GM12878 (cell line): Measurements from ENCODE around the gene RAB34. TPM values are rescaled to one million over a fixed set of nuclear protein-coding genes. Genes with fewer than 3 reads are reported as not detected.

ENCODE experiments used
- CHD2 ChIP-seq: IDR thresholded peaks from 2 replicates; pipeline ENCODE4 v1.6.1; 2011; ENCODE audit warnings: low read depth, low read length, improper control_type of control experiment, borderline replicate concordance
- GATAD2B ChIP-seq: fragments of 450-650 bp; conservative IDR thresholded peaks from 2 replicates; pipeline ENCODE4 v1.6.1; 2017; ENCODE audit warnings: low read depth, mild to moderate bottlenecking, moderate library complexity
- JUND ChIP-seq: IDR thresholded peaks from 2 replicates; pipeline ENCODE4 v1.6.1; 2012; ENCODE audit warnings: low read depth, mild to moderate bottlenecking, low read length, improper control_type of control experiment, moderate library complexity
- KDM1A ChIP-seq: fragments of 200-600 bp; sonication (generic); IDR thresholded peaks from 2 replicates; pipeline ENCODE4 v1.6.1; 2016; ENCODE audit warnings: borderline replicate concordance
- LARP7 ChIP-seq: fragments of 450-650 bp; IDR thresholded peaks from 2 replicates; pipeline ENCODE4 v1.6.1; 2017; ENCODE audit warnings: mild to moderate bottlenecking
- TCF12 ChIP-seq: IDR thresholded peaks from 2 replicates; pipeline ENCODE4 v1.6.1; 2011; ENCODE audit warnings: low read depth, mild to moderate bottlenecking, low read length
- polyA plus RNA-seq, 11 experiments: library from polyadenylated mRNA; depleted of rRNA in 4 of 11; unstranded in 6 of 11; stranded (reverse) in 5 of 11; fragments of >200 nt; fragmentation: Nextera tagmentation in 4 of 11; fragmentation: Illumina TruSeq in 1 of 11; extraction: Ambion mirVana in 4 of 11; extraction: Trizol in 1 of 11; gene quantifications; 1 replicate in 1 of 11; 2 replicates in 10 of 11; pipeline versions ENCODE4 v1.2.1 to v1.2.3, GENCODE V29; 2011 to 2016; ENCODE audit warnings: inconsistent platforms in 2 of 11, missing spikeins in 2 of 11, low read depth in 1 of 11
- total RNA-seq, 4 experiments: library from RNA; depleted of rRNA in 3 of 4; stranded (reverse); fragments of >200 nt in 3 of 4; fragmentation: Illumina TruSeq in 1 of 4; extraction: Trizol in 1 of 4; gene quantifications; 2 replicates each; pipeline versions ENCODE4 v1.2.1 to v1.2.3, GENCODE V29; 2013 to 2021
- TF ChIP-seq, protein P1 (sequence below): fragments of 450-650 bp; IDR thresholded peaks from 2 replicates; pipeline ENCODE4 v1.6.1; 2016; ENCODE audit warnings: mild to moderate bottlenecking
- TF ChIP-seq, protein P2 (sequence below): fragments of 450-650 bp; conservative IDR thresholded peaks from 2 replicates; pipeline ENCODE4 v1.6.1; 2017; ENCODE audit warnings: mild to moderate bottlenecking, moderate library complexity
- TF ChIP-seq, protein P3 (sequence below): fragments of 450-650 bp; IDR thresholded peaks from 2 replicates; pipeline ENCODE4 v1.6.1; 2017; ENCODE audit warnings: mild to moderate bottlenecking, moderate library complexity
- TF ChIP-seq, protein P4 (sequence below): IDR thresholded peaks from 2 replicates; pipeline ENCODE4 v1.6.1; 2012; ENCODE audit warnings: low read depth, low read length, improper control_type of control experiment
- TF ChIP-seq, protein P5 (sequence below): fragments of 450-650 bp; formaldehyde crosslinking; IDR thresholded peaks from 2 replicates; pipeline ENCODE4 v1.5.0; 2022; ENCODE audit warnings: mild to moderate bottlenecking, missing genetic modification characterization
- TF ChIP-seq, protein P6 (sequence below): IDR thresholded peaks from 2 replicates; pipeline ENCODE4 v1.6.1; 2012; ENCODE audit warnings: low read length, inconsistent platforms
- TF ChIP-seq, protein P7 (sequence below): IDR thresholded peaks from 2 replicates; pipeline ENCODE4 v1.6.1; 2011; ENCODE audit warnings: borderline replicate concordance, low read depth, mild to moderate bottlenecking, moderate library complexity, mixed read lengths, low read length; ENCODE audit not compliant: insufficient read depth; ENCODE audit errors: extremely low read length

RAB34 gene
- total and polyA plus RNA-seq, 10 of the 15 experiments (the other 5 are each of a cell fraction or from before 2014, with no cell fraction given): 0.37 to 46.4 (median 32.8) TPM

DNA sequence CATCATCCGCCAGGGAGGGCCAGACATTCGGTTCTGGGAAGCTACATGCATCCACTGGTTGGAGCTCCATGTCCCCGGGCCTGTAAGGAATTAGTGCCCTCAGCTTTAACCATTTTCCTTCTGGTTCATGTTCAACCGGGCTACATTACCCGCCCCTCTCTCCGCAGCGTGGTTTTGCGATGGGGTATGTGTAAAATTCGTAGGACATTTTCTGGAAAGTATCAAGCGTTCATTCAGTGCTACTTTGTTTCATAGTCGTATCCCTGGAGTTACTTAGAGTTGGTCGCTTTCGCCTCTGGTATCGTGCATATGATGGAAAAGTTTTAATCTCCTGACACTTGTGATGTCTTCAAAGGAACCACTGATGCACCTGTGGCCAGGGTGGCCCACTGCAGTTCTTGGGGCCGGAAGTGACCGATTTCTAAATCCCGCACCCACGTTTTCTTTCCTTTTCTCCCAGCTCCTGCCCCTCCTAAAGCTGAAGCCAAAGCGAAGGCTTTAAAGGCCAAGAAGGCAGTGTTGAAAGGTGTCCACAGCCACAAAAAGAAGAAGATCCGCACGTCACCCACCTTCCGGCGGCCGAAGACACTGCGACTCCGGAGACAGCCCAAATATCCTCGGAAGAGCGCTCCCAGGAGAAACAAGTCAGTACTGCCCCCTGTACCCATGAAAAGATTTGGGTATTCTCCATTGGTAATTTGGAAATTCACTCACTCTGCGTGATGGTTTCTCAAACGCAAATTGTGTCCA, 2.8 kb upstream of the RAB34 start (continued):
- TF ChIP-seq, protein P1, sequence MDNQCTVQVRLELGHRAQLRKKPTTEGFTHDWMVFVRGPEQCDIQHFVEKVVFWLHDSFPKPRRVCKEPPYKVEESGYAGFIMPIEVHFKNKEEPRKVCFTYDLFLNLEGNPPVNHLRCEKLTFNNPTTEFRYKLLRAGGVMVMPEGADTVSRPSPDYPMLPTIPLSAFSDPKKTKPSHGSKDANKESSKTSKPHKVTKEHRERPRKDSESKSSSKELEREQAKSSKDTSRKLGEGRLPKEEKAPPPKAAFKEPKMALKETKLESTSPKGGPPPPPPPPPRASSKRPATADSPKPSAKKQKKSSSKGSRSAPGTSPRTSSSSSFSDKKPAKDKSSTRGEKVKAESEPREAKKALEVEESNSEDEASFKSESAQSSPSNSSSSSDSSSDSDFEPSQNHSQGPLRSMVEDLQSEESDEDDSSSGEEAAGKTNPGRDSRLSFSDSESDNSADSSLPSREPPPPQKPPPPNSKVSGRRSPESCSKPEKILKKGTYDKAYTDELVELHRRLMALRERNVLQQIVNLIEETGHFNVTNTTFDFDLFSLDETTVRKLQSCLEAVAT: peak; percentile 45; the same call in 1 of the 2 replicates
- TF ChIP-seq, protein P2, sequence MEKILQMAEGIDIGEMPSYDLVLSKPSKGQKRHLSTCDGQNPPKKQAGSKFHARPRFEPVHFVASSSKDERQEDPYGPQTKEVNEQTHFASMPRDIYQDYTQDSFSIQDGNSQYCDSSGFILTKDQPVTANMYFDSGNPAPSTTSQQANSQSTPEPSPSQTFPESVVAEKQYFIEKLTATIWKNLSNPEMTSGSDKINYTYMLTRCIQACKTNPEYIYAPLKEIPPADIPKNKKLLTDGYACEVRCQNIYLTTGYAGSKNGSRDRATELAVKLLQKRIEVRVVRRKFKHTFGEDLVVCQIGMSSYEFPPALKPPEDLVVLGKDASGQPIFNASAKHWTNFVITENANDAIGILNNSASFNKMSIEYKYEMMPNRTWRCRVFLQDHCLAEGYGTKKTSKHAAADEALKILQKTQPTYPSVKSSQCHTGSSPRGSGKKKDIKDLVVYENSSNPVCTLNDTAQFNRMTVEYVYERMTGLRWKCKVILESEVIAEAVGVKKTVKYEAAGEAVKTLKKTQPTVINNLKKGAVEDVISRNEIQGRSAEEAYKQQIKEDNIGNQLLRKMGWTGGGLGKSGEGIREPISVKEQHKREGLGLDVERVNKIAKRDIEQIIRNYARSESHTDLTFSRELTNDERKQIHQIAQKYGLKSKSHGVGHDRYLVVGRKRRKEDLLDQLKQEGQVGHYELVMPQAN: 0 out of 2 replicates have a peak, but pooled peaks have one; percentile 27
- no peak for TF ChIP-seq KDM1A
- 0 out of 2 replicates have a peak, but pooled peaks have one; percentile 11 for TF ChIP-seq GATAD2B
- TF ChIP-seq JUND: no peak
- TF ChIP-seq CHD2: no peak
- no peak for TF ChIP-seq TCF12
- TF ChIP-seq LARP7: no peak
- TF ChIP-seq, protein P3, sequence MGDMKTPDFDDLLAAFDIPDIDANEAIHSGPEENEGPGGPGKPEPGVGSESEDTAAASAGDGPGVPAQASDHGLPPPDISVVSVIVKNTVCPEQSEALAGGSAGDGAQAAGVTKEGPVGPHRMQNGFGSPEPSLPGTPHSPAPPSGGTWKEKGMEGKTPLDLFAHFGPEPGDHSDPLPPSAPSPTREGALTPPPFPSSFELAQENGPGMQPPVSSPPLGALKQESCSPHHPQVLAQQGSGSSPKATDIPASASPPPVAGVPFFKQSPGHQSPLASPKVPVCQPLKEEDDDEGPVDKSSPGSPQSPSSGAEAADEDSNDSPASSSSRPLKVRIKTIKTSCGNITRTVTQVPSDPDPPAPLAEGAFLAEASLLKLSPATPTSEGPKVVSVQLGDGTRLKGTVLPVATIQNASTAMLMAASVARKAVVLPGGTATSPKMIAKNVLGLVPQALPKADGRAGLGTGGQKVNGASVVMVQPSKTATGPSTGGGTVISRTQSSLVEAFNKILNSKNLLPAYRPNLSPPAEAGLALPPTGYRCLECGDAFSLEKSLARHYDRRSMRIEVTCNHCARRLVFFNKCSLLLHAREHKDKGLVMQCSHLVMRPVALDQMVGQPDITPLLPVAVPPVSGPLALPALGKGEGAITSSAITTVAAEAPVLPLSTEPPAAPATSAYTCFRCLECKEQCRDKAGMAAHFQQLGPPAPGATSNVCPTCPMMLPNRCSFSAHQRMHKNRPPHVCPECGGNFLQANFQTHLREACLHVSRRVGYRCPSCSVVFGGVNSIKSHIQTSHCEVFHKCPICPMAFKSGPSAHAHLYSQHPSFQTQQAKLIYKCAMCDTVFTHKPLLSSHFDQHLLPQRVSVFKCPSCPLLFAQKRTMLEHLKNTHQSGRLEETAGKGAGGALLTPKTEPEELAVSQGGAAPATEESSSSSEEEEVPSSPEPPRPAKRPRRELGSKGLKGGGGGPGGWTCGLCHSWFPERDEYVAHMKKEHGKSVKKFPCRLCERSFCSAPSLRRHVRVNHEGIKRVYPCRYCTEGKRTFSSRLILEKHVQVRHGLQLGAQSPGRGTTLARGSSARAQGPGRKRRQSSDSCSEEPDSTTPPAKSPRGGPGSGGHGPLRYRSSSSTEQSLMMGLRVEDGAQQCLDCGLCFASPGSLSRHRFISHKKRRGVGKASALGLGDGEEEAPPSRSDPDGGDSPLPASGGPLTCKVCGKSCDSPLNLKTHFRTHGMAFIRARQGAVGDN: no peak
- TF ChIP-seq, protein P4, sequence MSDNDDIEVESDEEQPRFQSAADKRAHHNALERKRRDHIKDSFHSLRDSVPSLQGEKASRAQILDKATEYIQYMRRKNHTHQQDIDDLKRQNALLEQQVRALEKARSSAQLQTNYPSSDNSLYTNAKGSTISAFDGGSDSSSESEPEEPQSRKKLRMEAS: peak; percentile 45; the same call in 1 of the 2 replicates
- TF ChIP-seq, protein P5, sequence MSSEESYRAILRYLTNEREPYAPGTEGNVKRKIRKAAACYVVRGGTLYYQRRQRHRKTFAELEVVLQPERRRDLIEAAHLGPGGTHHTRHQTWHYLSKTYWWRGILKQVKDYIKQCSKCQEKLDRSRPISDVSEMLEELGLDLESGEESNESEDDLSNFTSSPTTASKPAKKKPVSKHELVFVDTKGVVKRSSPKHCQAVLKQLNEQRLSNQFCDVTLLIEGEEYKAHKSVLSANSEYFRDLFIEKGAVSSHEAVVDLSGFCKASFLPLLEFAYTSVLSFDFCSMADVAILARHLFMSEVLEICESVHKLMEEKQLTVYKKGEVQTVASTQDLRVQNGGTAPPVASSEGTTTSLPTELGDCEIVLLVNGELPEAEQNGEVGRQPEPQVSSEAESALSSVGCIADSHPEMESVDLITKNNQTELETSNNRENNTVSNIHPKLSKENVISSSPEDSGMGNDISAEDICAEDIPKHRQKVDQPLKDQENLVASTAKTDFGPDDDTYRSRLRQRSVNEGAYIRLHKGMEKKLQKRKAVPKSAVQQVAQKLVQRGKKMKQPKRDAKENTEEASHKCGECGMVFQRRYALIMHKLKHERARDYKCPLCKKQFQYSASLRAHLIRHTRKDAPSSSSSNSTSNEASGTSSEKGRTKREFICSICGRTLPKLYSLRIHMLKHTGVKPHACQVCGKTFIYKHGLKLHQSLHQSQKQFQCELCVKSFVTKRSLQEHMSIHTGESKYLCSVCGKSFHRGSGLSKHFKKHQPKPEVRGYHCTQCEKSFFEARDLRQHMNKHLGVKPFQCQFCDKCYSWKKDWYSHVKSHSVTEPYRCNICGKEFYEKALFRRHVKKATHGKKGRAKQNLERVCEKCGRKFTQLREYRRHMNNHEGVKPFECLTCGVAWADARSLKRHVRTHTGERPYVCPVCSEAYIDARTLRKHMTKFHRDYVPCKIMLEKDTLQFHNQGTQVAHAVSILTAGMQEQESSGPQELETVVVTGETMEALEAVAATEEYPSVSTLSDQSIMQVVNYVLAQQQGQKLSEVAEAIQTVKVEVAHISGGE (CRISPR knock-in tag): no peak
- TF ChIP-seq, protein P6, sequence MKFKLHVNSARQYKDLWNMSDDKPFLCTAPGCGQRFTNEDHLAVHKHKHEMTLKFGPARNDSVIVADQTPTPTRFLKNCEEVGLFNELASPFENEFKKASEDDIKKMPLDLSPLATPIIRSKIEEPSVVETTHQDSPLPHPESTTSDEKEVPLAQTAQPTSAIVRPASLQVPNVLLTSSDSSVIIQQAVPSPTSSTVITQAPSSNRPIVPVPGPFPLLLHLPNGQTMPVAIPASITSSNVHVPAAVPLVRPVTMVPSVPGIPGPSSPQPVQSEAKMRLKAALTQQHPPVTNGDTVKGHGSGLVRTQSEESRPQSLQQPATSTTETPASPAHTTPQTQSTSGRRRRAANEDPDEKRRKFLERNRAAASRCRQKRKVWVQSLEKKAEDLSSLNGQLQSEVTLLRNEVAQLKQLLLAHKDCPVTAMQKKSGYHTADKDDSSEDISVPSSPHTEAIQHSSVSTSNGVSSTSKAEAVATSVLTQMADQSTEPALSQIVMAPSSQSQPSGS: no peak
- TF ChIP-seq, protein P7, sequence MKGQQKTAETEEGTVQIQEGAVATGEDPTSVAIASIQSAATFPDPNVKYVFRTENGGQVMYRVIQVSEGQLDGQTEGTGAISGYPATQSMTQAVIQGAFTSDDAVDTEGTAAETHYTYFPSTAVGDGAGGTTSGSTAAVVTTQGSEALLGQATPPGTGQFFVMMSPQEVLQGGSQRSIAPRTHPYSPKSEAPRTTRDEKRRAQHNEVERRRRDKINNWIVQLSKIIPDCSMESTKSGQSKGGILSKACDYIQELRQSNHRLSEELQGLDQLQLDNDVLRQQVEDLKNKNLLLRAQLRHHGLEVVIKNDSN: no peak
